DOHH2 (cell line): Measurements from ENCODE around the gene PCDHGA6.

ENCODE experiments used
- H3F3A ChIP-seq: fragments of 200-600 bp; sonication (generic), shearing (Covaris generic); 2 replicates; pipeline ENCODE4 v1.6.0; 2016; ENCODE audit warnings: antibody characterized with exemption, mild to moderate bottlenecking; ENCODE audit not compliant: control insufficient read depth, insufficient read depth
- H3K27ac ChIP-seq: fragments of 200-600 bp; sonication (generic); 2 replicates; pipeline ENCODE4 v1.5.1; 2014; ENCODE audit warnings: low read depth, mild to moderate bottlenecking, low read length, moderate library complexity
- H3K27me3 ChIP-seq: fragments of 200-600 bp; sonication (generic); 2 replicates; pipeline ENCODE4 v1.6.1; 2014; ENCODE audit warnings: mild to moderate bottlenecking, low read length, mixed read lengths; ENCODE audit not compliant: control insufficient read depth
- H3K36me3 ChIP-seq: fragments of 200-600 bp; sonication (generic); 2 replicates; pipeline ENCODE4 v1.6.1; 2014; ENCODE audit warnings: mild to moderate bottlenecking, low read length, moderate library complexity, mixed read lengths; ENCODE audit not compliant: control insufficient read depth
- H3K4me1 ChIP-seq: fragments of 200-600 bp; sonication (generic); 2 replicates; pipeline ENCODE4 v1.6.1; 2014; ENCODE audit warnings: mild to moderate bottlenecking, low read length, mixed read lengths; ENCODE audit not compliant: control insufficient read depth
- H3K4me2 ChIP-seq: fragments of 200-600 bp; sonication (generic); 2 replicates; pipeline ENCODE4 v1.6.0; 2014; ENCODE audit warnings: mild to moderate bottlenecking, low read length, moderate library complexity
- H3K4me3 ChIP-seq: fragments of 200-600 bp; sonication (generic); 2 replicates; pipeline ENCODE4 v1.5.1; 2014; ENCODE audit warnings: mild to moderate bottlenecking, low read length, mixed read lengths
- H3K79me2 ChIP-seq: fragments of 200-600 bp; sonication (generic); 2 replicates; pipeline ENCODE4 v1.6.1; 2014; ENCODE audit warnings: mild to moderate bottlenecking, low read length, mixed read lengths; ENCODE audit not compliant: control insufficient read depth
- H3K9me2 ChIP-seq: fragments of 200-600 bp; sonication (generic); replicated peaks from 2 replicates; pipeline ENCODE4 v1.6.1; 2014; ENCODE audit warnings: mild to moderate bottlenecking, low read length, mixed read lengths; ENCODE audit not compliant: control insufficient read depth
- H3K9me3 ChIP-seq: fragments of 200-600 bp; sonication (generic); 2 replicates; pipeline ENCODE4 v1.6.1; 2014; ENCODE audit warnings: antibody characterized with exemption, low read length, mixed read lengths; ENCODE audit not compliant: control insufficient read depth, insufficient read depth
- H4K20me1 ChIP-seq: fragments of 200-600 bp; sonication (generic); 2 replicates; pipeline ENCODE4 v1.6.0; 2014; ENCODE audit warnings: low read depth, mild to moderate bottlenecking, antibody characterized with exemption, low read length, moderate library complexity; ENCODE audit not compliant: control insufficient read depth, insufficient read depth
- CTCF ChIP-seq: fragments of 200-600 bp; sonication (generic); IDR thresholded peaks from one replicate; pipeline ENCODE4 v1.5.1; 2014; ENCODE audit warnings: antibody characterized with exemption, mild to moderate bottlenecking, low read depth, low read length; ENCODE audit not compliant: poor library complexity, severe bottlenecking
- EZH2phosphoT487 ChIP-seq: fragments of 200-600 bp; sonication (generic); IDR thresholded peaks from 2 replicates; pipeline ENCODE4 v1.6.1; 2017; ENCODE audit warnings: borderline replicate concordance, mild to moderate bottlenecking, antibody characterized with exemption, low read length, moderate library complexity, mixed read lengths

The PCDHGA6 gene

GRCh38 chr5:141354900-141355469 is 18.7 kb upstream of the PCDHGA6 start, which contains the start of gene PCDHGA4:
Gene PCDHGA4 (plus strand): TSS chr5:141355021. CDS start chr5:141355108, 87 bp downstream.
- no peaks in the 10 kb centered on the region for H3K79me2 ChIP-seq
- H3K4me3 ChIP-seq = no peak within 1 kb of the TSS; the same call in 1 of the 2 replicates
- TF ChIP-seq CTCF (peak; percentile 76), EZH2phosphoT487 (no peak)
- no peaks in the 10 kb centered on the region for H4K20me1 ChIP-seq
- H3K4me1 ChIP-seq = peaks cover 15% of the 10 kb centered on the region
- H3K36me3 ChIP-seq = no peaks in the 10 kb centered on the region
- no peak within 1 kb of the TSS for H3K27ac ChIP-seq
- peaks cover 10% of the 10 kb centered on the region; the same call in 1 of the 2 replicates for H3K9me3 ChIP-seq
- peak within 1 kb of the TSS; percentile 48 for H3K4me2 ChIP-seq
- H3K27me3 ChIP-seq = no peaks in the 10 kb centered on the region
- H3F3A ChIP-seq = 0 out of 2 replicates have a peak, but pooled peaks cover 3% of the 10 kb centered on the region
- no peaks in the 10 kb centered on the region for H3K9me2 ChIP-seq

- peaks cover 14% of the 10 kb centered on the region for H3K4me1 ChIP-seq
- no peaks in the 10 kb centered on the region for H4K20me1 ChIP-seq
- H3K27me3 ChIP-seq = no peaks in the 10 kb centered on the region
- peaks cover 6% of the 10 kb centered on the region for H3K79me2 ChIP-seq
- peaks cover 2% of the 10 kb centered on the region for H3K36me3 ChIP-seq
- H3K4me2 ChIP-seq = no peak overlapping the region
- H3K27ac ChIP-seq = no peak overlapping the region
- TF ChIP-seq EZH2phosphoT487 = no peak
- no peak for TF ChIP-seq CTCF
- H3K9me3 ChIP-seq = peaks cover 12% of the 10 kb centered on the region
- H3F3A ChIP-seq = 0 out of 2 replicates have a peak, but pooled peaks cover 3% of the 10 kb centered on the region
- no peaks in the 10 kb centered on the region for H3K9me2 ChIP-seq
- H3K4me3 ChIP-seq = no peak overlapping the region
These were observed 18.1 kb upstream of the PCDHGA6 start for GRCh38 chr5:141355641-141356040.

GRCh38 chr5:141356133-141356532 is 17.6 kb upstream of the PCDHGA6 start:
- H3K27ac ChIP-seq = no peak overlapping the region
- no peaks in the 10 kb centered on the region for H4K20me1 ChIP-seq
- TF ChIP-seq CTCF = no peak
- no peaks in the 10 kb centered on the region for H3K9me2 ChIP-seq
- no peak overlapping the region for H3K4me2 ChIP-seq
- no peak overlapping the region for H3K4me3 ChIP-seq
- H3F3A ChIP-seq = 0 out of 2 replicates have a peak, but pooled peaks cover 3% of the 10 kb centered on the region
- peaks cover 7% of the 10 kb centered on the region for H3K36me3 ChIP-seq
- peaks cover 11% of the 10 kb centered on the region for H3K79me2 ChIP-seq
- H3K27me3 ChIP-seq = no peaks in the 10 kb centered on the region
- peaks cover 12% of the 10 kb centered on the region for H3K9me3 ChIP-seq
- H3K4me1 ChIP-seq = peaks cover 17% of the 10 kb centered on the region
